HEK293T (cell line): ENCODE data around the gene LAMA5.

Experiments
- CTCF ChIA-PET: fragments of 350-600 bp; formaldehyde crosslinking; extraction: SDS; loops from one replicate; lab custom pipeline; 2021; ENCODE audit warnings: antibody characterized with exemption, inconsistent platforms; lab: Yijun Ruan, JAX
- POLR2A ChIA-PET: fragments of 350-600 bp; formaldehyde crosslinking; extraction: SDS; loops from one replicate; lab custom pipeline; 2020; ENCODE audit warnings: antibody characterized with exemption, inconsistent platforms; lab: Yijun Ruan, JAX
- DNase-seq: peaks from one replicate; pipeline ENCODE4 v3.0.0; 2012; ENCODE audit warnings: mixed read lengths; ENCODE audit errors: extremely low spot score
- ARNT ChIP-seq: fragments of 450-650 bp; IDR thresholded peaks from 2 replicates; pipeline ENCODE4 v1.6.1; 2017; ENCODE audit warnings: mild to moderate bottlenecking
- BHLHE40 ChIP-seq: fragments of 450-650 bp; IDR thresholded peaks from 2 replicates; pipeline ENCODE4 v1.6.1; 2016; ENCODE audit warnings: mild to moderate bottlenecking, moderate library complexity, borderline replicate concordance
- CTBP1 ChIP-seq: fragments of 450-650 bp; IDR thresholded peaks from 2 replicates; pipeline ENCODE4 v1.6.1; 2016; ENCODE audit warnings: borderline replicate concordance
- ELF4 ChIP-seq: fragments of 450-650 bp; IDR thresholded peaks from 2 replicates; pipeline ENCODE4 v1.6.1; 2017; ENCODE audit warnings: antibody characterized with exemption
- FOXA1 ChIP-seq: fragments of 450-650 bp; IDR thresholded peaks from 2 replicates; pipeline ENCODE4 v1.6.1; 2016; ENCODE audit warnings: mild to moderate bottlenecking
- FOXK2 ChIP-seq: fragments of 450-650 bp; IDR thresholded peaks from 2 replicates; pipeline ENCODE4 v1.6.1; 2016; ENCODE audit warnings: mild to moderate bottlenecking
- FOXM1 ChIP-seq: fragments of 450-650 bp; IDR thresholded peaks from 2 replicates; pipeline ENCODE4 v1.6.1; 2017; ENCODE audit warnings: mild to moderate bottlenecking, borderline replicate concordance
- HDGF ChIP-seq: fragments of 450-650 bp; IDR thresholded peaks from 2 replicates; pipeline ENCODE4 v1.6.1; 2017; ENCODE audit warnings: antibody characterized with exemption, borderline replicate concordance
- L3MBTL2 ChIP-seq: fragments of 450-650 bp; conservative IDR thresholded peaks from 2 replicates; pipeline ENCODE4 v1.6.1; 2016; ENCODE audit warnings: mild to moderate bottlenecking
- LEF1 ChIP-seq: fragments of 450-650 bp; IDR thresholded peaks from 2 replicates; pipeline ENCODE4 v1.6.1; 2017; ENCODE audit warnings: mild to moderate bottlenecking, borderline replicate concordance
- NFRKB ChIP-seq: fragments of 450-650 bp; IDR thresholded peaks from 2 replicates; pipeline ENCODE4 v1.6.1; 2016; ENCODE audit warnings: mild to moderate bottlenecking, moderate library complexity
- PKNOX1 ChIP-seq: fragments of 450-650 bp; IDR thresholded peaks from 2 replicates; pipeline ENCODE4 v1.6.1; 2016
- SP1 ChIP-seq: fragments of 450-650 bp; IDR thresholded peaks from 2 replicates; pipeline ENCODE4 v1.6.1; 2017
- SUZ12 ChIP-seq: fragments of 450-650 bp; IDR thresholded peaks from 2 replicates; pipeline ENCODE4 v1.6.1; 2016; ENCODE audit warnings: mild to moderate bottlenecking
- TARDBP ChIP-seq: fragments of 450-650 bp; IDR thresholded peaks from 2 replicates; pipeline ENCODE4 v1.6.1; 2016
- ZNF384 ChIP-seq: fragments of 450-650 bp; IDR thresholded peaks from 2 replicates; pipeline ENCODE4 v1.6.1; 2016

The LAMA5 gene

GRCh38 chr20:62282877-62283503 is 84.1 kb downstream of the LAMA5 start:
- POLR2A ChIA-PET, result no interaction called here

GRCh38 chr20:62282103-62282502 is 85.0 kb downstream of the LAMA5 start:
- POLR2A ChIA-PET, result no interaction called here
- DNase-seq, result no peak
- CTCF ChIA-PET, result no interaction called here
- TF ChIP-seq HDGF (no peak), SP1 (no peak), FOXM1 (no peak), LEF1 (no peak), NFRKB (no peak), ZNF384 (no peak), TARDBP (no peak), BHLHE40 (no peak), CTBP1 (no peak), FOXA1 (no peak), SUZ12 (no peak), ELF4 (no peak), FOXK2 (no peak), ARNT (no peak), PKNOX1 (no peak), L3MBTL2 (no peak)

More at GRCh38 chr20:62282877-62283503, 84.1 kb downstream of the LAMA5 start:
- CTCF ChIA-PET, result no interaction called here
- DNase-seq, result no peak
- TF ChIP-seq FOXA1, result no peak
- no peak for TF ChIP-seq BHLHE40
- no peak for TF ChIP-seq CTBP1
- TF ChIP-seq HDGF, result no peak
- TF ChIP-seq TARDBP, result no peak
- TF ChIP-seq LEF1, result no peak
- TF ChIP-seq PKNOX1, result no peak
- no peak for TF ChIP-seq NFRKB
- no peak for TF ChIP-seq FOXK2
- TF ChIP-seq L3MBTL2, result no peak
- TF ChIP-seq ZNF384, result no peak

- DNase-seq, result no peak
- CTCF ChIA-PET, result interaction anchor here (0.6 kb wide), 1 partner anchor 92 kb away, joined by 4 read pairs; no protein-coding TSS in a partner anchor
- TF ChIP-seq BHLHE40, result no peak
- TF ChIP-seq ARNT, result no peak
- TF ChIP-seq SP1, result no peak
- TF ChIP-seq CTBP1, result no peak
- no peak for TF ChIP-seq ELF4
- no peak for TF ChIP-seq FOXA1
- no peak for TF ChIP-seq PKNOX1
- TF ChIP-seq ZNF384, result no peak
- TF ChIP-seq LEF1, result no peak
- POLR2A ChIA-PET, result no interaction called here
Observed at GRCh38 chr20:62281161-62281933, 85.8 kb downstream of the LAMA5 start.

- no peak for TF ChIP-seq HDGF
- TF ChIP-seq CTBP1, result no peak
- TF ChIP-seq PKNOX1, result no peak
- no peak for TF ChIP-seq FOXA1
- TF ChIP-seq ZNF384, result no peak
- no peak for TF ChIP-seq FOXM1
- TF ChIP-seq LEF1, result no peak
- no peak for TF ChIP-seq BHLHE40
- no peak for TF ChIP-seq ARNT
- TF ChIP-seq ELF4, result no peak
- no peak for TF ChIP-seq L3MBTL2
- TF ChIP-seq FOXK2, result no peak
- no peak for TF ChIP-seq NFRKB
- TF ChIP-seq SP1, result no peak
- no peak for TF ChIP-seq TARDBP
- TF ChIP-seq SUZ12, result no peak
- no peak for DNase-seq
- ChIA-PET CTCF (no interaction called here), POLR2A (no interaction called here)
Observed at GRCh38 chr20:62280303-62280702, 86.8 kb downstream of the LAMA5 start.

GRCh38 chr20:62277253-62277652 is 89.9 kb downstream of the LAMA5 start:
- ChIA-PET CTCF (no interaction called here), POLR2A (no interaction called here)
- TF ChIP-seq ARNT (no peak), TARDBP (no peak), FOXM1 (no peak), ZNF384 (no peak), ELF4 (no peak), CTBP1 (no peak), NFRKB (no peak), FOXA1 (no peak), PKNOX1 (no peak), FOXK2 (no peak), L3MBTL2 (no peak), SP1 (no peak), HDGF (no peak), BHLHE40 (no peak), LEF1 (no peak), SUZ12 (no peak)

More at GRCh38 chr20:62277253-62277652, 89.9 kb downstream of the LAMA5 start:
- no peak for DNase-seq
